Astrocyte of the hippocampus (primary cell): ENCODE data around the gene NAALADL2.
A peak's percentile ranks its signal among the peaks of the same experiment; 100 is the strongest.
"Not testable (repeated sequence)": the region's sequence is repeated elsewhere in the genome, so short reads cannot be mapped to it uniquely, and the experiment has no call there.

Experiments
- DNase-seq: peaks from one replicate; pipeline ENCODE4 v3.0.0; 2011; ENCODE audit warnings: low read depth, low spot score

The NAALADL2 gene

DNA sequence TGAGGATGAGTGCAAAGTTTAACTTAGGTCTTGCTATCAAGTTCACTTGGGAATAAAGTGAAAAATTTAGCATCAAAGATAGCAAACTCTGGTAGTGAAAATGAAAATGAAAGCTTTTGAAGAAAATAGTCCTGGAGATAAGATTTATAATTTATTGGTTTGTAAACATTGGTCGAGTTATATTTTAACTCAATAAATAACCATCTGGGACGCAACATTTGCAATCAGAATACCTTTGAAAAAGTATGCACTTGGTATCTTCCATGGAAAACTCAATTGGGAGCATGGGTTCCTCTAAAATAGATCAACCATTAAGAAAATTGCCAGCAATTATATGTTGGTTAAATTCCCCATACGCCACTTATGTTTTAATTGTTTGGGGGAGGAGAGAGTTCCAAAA lies 209.5 kb downstream of the NAALADL2 start:
- DNase-seq: no peak

DNA sequence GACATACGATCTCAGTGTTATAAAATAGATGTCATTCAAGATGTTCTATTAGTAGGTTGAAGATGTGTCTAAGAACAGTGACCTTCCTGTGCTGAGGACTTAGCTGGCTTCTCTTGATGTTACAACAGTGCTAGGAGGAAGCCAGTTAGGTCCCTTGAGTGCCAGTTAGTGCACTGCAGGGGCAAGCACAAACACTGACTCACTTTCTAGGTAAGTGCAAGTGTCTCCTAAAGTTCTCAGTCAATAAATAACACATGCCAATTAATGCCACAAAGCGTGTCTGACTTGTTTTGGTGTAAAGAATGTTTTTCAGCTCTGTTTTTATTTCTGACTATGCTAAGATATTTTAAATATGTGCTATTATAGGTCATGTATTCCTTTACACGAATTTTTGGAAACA lies 211.8 kb downstream of the NAALADL2 start:
- DNase-seq: no peak

DNA sequence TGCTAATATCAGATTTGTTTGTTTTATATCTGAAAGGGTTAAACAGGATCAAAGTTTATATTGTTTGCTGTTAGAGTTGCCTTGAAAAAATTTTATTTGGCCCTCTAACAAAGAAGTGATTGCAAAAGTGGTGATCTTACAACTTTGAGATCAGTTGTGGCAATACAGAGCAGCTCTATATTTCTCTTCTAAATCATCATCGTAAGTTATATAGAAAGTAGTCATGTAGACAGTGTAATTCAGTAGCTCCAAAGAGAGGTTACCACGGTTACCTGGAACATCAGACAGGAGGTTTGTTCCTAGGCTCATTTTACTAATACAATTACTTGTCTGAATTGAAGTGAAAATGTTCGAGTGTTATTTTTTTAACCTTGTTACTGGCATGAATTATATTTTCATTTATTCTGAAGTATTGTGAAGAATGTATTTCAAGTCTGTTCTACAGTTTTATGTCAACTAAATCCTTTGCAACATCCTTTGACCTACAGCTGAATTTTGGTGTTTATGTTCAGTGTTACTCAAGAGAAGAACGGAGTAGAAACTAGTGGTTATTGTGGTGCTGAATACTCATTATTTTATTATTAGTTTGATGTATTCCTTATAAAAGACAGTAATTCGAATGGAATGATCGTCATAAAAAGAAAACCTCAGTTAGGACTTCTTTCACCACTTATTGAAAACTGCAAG lies 214.2 kb downstream of the NAALADL2 start:
- DNase-seq: no peak

DNA sequence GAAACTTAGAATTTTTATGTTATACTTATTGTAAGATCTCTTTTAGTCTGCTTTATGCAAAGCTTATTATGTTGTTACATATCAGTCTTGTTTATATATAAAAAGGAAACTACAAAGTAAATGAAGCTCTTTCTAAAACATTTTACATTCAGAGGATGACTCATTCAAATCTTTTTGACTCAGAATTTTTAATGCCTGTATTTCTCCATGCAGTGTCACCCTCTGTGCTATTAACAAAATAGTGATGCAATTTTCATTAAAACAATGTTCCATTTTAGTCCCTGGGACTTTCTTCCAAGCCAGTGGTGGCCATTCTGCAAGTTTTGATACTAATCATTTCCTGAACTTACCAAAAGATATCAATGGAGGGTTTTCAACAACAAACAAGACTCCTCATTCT lies 216.1 kb downstream of the NAALADL2 start:
- DNase-seq: no peak

DNA sequence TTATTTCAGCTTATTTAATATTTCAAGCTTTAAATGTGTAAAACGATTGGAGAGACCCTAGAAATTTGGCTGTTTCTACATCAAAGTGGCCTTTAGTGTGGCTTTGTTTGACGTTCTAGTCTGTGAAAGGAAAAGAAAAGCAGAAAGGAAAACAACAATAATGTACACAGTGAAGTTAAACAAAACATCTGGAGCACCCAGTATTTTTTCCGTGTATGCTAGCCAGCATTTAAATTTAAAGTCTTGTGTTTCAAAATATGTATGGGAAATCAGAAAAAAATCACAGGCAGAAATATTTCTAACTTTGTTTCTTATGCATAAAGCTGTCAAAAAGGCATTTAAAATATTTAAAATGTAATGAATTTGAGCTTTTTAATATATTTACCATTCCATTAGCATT lies 218.1 kb downstream of the NAALADL2 start:
- DNase-seq: no peak

DNA sequence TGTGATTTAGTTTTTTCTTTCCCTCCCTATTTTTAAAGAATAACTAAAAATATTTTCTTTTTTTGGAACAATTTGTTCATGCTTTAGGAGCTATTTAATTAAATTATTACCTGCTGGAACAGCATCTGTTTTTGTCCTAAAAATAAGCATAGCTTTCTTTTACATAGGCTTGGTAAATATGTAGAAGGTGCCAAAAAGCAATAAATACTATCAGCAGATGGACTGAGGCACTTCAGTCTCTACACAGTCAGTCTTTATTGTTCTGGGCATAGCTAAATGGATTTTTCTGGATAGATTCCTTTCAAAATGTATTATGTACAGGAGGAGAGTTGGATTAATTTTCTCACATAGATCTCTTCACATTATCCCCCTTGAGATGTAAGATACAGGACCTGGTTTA lies 223.5 kb downstream of the NAALADL2 start:
- DNase-seq: no peak

DNA sequence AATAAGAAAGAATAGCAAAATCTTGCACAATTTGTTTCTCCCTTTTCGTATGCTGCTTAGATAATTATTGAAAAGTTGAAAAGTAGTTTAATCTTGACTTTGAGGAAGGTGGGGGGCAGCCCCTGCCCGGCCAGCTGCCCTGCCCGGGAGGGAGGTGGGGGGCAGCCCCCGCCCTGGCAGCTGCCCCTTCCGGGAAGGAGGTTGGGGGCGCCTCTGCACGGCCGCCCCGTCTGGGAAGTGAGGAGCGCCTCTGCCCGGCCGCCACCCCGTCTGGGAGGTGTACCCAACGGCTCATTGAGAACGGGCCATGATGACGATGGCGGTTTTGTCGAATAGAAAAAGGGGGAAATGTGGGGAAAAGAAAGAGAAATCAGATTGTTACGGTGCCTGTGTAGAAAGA lies 228.0 kb downstream of the NAALADL2 start:
- DNase-seq: not testable (repeated sequence)

DNA sequence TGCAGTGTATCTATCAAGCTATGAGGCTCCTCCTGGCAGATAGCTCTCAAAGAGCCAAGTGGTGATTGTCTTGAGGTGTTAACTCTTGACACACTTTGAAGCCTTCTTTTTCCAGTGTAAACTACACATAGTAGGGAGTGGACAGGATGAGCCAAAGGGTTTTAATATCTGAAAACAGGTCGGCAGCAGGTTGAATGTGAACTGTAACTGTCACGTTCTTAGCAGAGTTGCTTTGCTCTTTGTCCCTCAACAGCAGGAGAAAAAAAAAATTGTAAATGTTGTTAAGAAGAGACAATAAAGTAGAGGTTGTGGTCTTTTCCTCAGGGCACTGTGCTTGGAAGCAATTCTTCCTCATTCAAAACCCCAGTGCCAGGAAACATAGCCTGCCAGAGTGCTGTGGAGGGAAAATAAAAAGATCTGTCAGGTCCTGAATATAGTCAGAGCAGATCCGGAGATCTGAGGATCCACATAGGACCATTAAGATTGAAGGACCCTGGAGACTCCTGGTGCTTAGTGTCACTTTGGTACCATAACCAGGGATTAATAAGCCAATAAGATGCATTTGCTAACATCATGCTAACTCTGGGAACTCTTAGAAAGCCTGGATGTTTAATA lies 229.7 kb downstream of the NAALADL2 start:
- DNase-seq: no peak

DNA sequence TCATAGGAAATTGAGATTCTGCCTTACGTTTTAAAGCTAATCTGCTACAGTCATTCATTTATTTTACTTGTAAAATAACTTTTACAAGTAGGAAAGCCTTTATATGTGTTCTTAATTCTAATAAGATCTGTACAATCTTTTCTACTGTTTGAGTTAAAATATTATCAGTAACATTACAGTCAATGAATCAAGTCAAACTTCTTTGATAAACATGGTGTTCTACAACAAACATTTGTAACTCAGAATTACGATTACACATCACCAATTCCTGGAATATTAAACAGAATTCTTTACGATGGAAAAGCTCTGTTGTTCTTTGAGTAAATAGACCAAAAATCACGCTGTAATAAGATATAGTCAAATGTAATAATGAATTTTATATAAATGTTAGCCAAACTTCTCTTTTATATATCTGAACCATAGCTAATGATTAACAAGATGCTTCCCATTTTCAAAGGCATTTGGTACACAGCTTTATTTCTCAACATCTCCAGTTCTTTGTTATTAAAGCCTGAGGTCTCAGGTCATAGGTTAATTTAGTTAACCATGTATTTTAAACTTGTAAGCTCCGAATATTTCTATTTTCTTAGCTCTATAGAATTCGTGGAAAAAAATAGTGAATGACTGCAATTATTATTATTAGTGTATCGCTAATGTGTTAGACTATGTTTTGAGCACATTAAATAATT lies 232.4 kb downstream of the NAALADL2 start:
- no peak for DNase-seq

DNA sequence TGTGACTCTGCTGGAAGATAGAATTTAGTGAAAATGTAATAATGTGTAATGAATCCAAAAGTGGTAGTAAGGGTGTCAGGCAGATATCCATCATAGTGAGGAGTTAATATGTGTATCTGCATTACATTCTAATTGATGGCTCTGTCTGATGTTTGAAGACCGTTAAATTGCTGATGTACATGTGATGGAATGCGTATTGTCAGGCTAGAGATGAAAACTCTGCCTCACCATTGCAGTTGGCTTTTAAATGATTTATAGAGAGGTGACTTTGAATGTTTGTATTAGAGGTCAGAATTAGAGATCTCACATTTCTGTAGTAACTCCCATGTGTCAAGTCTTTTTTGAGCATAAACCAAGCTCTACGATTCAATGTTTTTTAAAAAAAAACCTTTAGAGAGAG lies 234.6 kb downstream of the NAALADL2 start:
- no peak for DNase-seq

DNA sequence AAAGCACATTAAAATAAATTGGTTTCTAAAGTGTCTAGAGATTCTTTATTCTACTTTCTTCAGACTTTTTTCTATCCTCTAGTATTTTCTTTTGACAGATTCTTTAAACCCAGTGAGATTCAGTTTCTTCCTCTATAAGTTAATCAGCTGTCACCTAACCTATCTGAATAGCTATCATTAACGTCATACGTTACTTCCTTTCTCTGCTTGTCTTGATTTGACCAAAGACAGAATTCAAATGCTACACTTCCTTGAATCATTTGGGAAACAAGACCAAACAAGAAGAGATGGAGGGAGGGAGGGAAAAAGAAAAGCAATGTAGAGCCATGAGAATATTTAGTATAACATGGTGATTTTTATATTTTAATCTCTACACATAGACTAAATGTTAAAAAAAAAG lies 235.2 kb downstream of the NAALADL2 start:
- DNase-seq: no peak

DNA sequence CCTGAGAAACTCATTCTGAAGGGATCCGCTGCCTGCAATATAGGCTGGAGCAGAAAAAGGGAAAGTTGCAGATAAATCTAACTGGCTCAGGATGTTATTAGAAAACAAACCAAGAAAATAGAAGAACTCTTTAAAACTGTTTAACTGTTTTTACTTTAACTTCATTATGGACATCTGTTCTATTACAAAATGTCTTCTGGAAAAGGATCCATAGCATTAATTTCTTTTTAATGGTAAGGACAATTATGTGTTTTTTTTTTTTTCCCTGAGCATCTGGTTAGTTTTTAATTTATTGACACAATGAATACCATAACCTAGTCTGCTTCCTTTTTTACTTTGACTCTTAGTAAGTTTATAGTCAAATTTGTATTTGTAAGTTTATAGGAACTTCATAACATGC lies 239.5 kb downstream of the NAALADL2 start:
- DNase-seq: no peak

DNA sequence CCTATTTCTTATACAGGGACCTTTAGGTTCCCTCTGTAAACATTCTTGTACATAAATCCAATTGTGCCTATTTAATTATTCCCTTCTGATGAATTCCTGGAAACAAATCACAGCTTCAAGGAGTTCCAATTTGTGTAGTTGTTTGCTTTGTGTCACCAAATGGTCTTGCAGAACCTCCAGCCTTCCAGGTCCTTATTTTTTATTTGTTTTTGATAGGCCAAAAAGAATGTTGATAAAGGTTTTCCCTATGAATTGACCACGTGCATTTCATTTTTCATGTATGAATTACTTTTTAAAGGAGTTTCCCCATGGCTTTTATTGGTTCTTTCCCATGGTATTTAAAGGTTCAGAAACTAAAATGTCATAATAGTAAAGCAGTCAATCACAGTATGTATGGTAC lies 243.0 kb downstream of the NAALADL2 start:
- no peak for DNase-seq

DNA sequence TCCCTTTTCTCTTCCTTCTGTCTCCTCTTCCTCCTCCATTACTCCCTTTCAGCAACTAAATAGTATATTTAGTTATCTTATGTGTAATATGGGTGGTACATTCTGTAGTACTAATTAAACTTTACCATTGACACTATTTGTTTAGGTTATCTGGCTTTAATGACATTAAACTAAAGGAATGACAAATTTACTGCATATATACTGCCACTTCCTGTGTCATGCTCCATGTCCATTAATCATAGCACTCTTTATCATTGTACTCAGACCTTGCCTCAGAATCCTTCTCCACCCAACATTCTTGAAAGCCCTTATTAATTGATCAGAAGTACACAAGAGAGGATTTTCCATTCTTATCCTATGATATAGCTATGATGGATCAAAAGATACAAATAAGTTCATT lies 244.2 kb downstream of the NAALADL2 start:
- DNase-seq: no peak

DNA sequence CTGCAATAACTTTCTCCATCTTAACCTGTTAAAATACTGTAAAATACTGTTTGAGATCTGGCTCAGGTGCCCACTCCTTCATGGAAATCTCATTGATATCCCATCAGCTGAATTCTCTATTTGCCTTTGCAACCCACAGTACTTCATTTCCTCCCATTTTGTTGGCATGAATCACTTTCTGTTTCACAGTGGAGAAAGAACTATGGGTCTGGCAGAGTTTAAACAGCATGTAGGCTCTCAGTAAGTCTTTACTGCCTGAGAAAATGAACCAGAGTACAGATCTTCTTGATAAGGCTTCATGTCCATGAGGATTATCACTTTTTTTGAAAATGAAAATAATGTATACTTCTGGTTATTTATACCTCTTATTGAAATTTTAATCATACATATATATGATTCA lies 245.9 kb downstream of the NAALADL2 start:
- DNase-seq: peak; percentile 15

DNA sequence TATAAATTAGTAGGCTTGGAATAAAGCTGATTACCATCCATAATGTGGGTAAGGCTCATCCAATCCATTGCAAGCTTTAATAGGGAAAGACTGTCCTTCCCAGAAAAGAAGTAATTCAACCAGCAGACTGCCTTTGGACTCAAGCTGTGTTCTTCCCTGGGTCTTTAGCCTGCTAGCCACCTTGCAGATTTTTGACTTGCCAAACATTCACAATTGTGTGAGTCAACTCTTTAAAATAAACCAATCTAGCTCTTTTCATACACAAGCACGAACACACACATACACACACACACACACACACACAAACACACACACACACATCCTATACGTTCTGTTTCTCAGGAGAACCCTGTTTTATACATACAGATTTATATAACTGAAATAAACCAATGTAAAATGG lies 248.1 kb downstream of the NAALADL2 start:
- no peak for DNase-seq

DNA sequence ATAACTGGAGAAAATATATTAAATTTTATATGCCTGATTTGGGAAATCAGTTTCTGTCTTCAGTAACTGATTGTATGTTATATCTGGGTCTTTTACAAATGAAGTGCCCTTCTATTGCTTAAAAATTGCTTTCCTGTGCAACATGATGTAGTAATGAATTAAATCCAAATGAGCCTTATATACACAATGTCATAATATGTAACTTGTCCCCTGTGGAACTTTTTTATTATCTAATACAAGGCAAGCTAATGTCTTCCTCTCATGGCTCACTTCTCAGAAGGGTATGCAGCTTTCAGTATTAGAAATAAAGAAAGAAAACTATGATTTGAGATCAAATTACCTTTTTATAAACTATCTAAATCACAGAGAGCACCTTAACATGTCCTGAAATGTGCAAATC lies 248.9 kb downstream of the NAALADL2 start:
- DNase-seq: no peak

DNA sequence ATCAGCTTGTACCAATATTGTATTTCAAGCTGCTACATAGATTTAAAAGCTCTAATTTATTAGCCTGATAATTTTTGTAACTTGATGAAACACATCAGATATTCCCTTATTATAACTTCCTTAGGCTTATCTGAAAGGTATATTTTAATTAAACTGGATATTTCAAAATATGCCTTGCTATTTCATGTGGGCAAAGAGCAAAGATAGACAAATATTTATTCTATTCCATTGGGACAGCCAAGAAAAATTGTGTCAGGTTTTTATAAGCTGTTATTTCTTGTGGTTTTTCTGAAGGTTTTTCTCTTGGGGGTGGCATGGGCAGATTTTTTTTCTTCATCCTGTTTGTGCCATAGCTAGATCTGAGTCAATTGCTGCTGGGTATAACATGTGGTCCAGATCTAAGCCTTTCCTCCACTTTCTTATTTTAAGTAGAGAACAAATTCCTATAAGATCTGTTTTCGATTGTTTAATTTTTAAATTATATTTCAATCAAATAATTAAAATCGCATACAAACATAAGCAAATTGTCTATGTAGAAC lies 249.5 kb downstream of the NAALADL2 start:
- DNase-seq: no peak

DNA sequence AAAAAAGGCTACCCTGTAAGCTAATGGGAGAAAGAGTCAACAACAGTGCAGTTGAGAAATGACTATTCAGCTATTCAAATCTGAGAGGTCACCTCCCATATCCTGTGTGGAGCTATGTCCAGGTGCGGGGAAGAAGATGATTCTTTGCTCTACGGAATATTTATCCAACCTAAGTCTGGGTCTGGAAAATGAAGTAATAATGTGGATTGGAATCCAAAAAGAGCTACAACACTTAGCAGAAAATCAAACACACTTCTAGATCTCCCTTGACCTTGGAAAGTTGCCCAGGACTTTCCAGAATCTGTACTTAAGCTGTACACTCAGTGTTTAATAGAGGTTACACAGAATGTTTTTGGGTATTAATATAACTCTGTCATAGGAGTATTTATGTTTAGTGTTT lies 251.9 kb downstream of the NAALADL2 start:
- DNase-seq: peak; percentile 39

DNA sequence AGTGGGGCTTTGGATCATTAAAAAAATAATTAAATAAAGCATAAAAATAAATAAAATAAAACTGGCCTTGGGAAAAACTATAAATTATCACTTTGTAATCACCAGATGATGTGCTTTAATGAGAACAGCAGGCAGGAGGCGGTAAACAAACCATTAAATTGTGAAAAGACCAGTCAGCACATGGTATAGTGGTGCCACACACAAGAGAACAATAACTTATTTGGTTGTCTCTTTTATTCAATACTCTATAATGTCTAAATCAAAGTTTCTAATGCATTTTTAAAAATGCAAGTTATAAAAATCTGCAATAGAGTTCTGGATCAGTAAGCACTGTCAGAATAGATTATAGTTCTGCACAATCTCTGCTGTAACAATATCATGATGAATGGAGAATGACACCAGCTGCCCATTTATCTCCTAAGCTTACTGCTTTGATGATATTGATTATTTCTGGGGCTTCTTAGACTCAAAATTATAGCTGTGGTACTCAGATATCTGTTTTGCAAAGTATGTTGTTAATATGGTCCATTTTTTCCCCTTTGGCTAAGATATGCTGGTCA lies 259.3 kb downstream of the NAALADL2 start:
- DNase-seq: no peak

DNA sequence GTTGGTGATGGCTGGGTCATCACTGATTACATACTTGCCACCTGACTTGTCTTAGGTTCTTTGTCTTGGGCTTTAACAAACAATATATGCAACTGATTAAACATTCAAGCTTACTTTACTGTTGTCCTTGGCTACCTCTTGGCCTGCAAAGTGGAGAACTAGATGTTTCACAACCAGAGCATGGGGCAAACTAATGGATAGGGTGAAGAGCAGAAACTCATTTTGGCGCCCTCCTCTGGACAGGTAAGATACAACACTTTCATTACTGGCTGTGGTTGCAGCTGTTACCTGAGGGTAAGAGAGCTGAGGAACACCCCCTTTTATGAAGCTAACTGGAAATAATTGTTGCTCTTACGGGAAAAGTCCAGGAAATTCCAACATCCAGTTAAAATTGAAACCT lies 262.1 kb downstream of the NAALADL2 start:
- DNase-seq: no peak

DNA sequence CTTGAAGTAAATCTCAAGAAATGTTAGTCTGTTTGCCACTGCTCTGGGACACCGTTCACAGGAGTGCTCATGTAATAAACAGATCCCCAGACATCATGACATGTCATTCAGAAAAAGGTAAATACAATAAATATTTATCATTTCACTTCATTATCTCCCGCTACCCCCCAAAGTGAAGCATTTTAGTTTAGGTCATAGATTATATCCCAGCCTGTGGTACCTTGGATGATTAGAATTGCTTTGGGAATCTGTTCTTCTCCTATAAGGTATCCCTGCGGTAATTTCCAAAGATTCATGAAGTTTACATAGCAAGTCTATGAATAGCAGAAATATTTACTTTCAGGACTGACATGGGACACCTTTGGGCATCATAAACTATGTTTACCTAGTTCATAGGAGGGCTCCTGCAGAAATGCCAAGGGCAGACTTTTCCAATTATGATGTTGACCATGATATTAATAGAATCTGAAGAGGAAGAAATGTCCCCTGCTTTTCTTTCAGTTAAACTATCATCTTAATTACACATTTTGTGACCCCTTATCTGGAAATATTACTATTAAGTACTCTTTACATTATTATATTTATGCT lies 268.0 kb downstream of the NAALADL2 start:
- DNase-seq: no peak
